Measurements from ENCODE around the gene HIPK2.

HIPK2 gene

GRCh38 chr7:139798892-139799291 is 21.1 kb upstream of the HIPK2 start:
- Histone ChIP-seq H3K79me2 (ENCODE audit: insufficient read depth, low read length) (no peaks in the 10 kb centered on the region), H3K27ac (ENCODE audit: low read length) (no peak overlapping the region), H3K9ac (ENCODE audit: low read depth, low read length) (no peak overlapping the region), H3K4me3 (ENCODE audit: low read depth in 1 of 2, low read length in 2 of 2) (no peak overlapping the region), H4K20me1 (ENCODE audit: insufficient read depth, low read length) (no peaks in the 10 kb centered on the region), H3K4me1 (ENCODE audit: insufficient read depth, low read length) (no peaks in the 10 kb centered on the region), H3K9me3 (ENCODE audit: insufficient read depth, low read length, severe bottlenecking) (peaks cover 6% of the 10 kb centered on the region), H2AFZ (ENCODE audit: low read depth, low read length) (no peak overlapping the region), H3K36me3 (ENCODE audit: insufficient read depth, low read length) (no peaks in the 10 kb centered on the region), H3K4me2 (ENCODE audit: insufficient read depth, low read length) (no peak overlapping the region), H3K27me3 (ENCODE audit: insufficient read depth, low read length, poor library complexity) (no peaks in the 10 kb centered on the region)
- TF ChIP-seq CTCF (IDR thresholded peaks at IDR 0.05; ENCODE audit: borderline replicate concordance, extremely low read depth, low read length, poor library complexity, severe bottlenecking), result no peak
- no peak for TF ChIP-seq EZH2 (IDR thresholded peaks at IDR 0.05; ENCODE audit: borderline replicate concordance, low read depth, low read length, severe bottlenecking)
- DNase-seq (no peak), ATAC-seq (ENCODE audit: insufficient read depth, low read depth) (no peak)

GRCh38 chr7:139798221-139798620 is 20.4 kb upstream of the HIPK2 start:
- Histone ChIP-seq H3K27ac (ENCODE audit: low read length) (no peak overlapping the region), H3K9me3 (ENCODE audit: insufficient read depth, low read length, severe bottlenecking) (no peaks in the 10 kb centered on the region), H2AFZ (ENCODE audit: low read depth, low read length) (no peak overlapping the region), H3K4me2 (ENCODE audit: insufficient read depth, low read length) (no peak overlapping the region), H3K9ac (ENCODE audit: low read depth, low read length) (no peak overlapping the region), H3K79me2 (ENCODE audit: insufficient read depth, low read length) (no peaks in the 10 kb centered on the region), H4K20me1 (ENCODE audit: insufficient read depth, low read length) (no peaks in the 10 kb centered on the region), H3K36me3 (ENCODE audit: insufficient read depth, low read length) (no peaks in the 10 kb centered on the region), H3K27me3 (ENCODE audit: insufficient read depth, low read length, poor library complexity) (no peaks in the 10 kb centered on the region), H3K4me3 (ENCODE audit: low read depth in 1 of 2, low read length in 2 of 2) (no peak overlapping the region), H3K4me1 (ENCODE audit: insufficient read depth, low read length) (no peaks in the 10 kb centered on the region)
- DNase-seq (no peak), ATAC-seq (ENCODE audit: insufficient read depth, low read depth) (no peak)
- TF ChIP-seq EZH2 (IDR thresholded peaks at IDR 0.05; ENCODE audit: borderline replicate concordance, low read depth, low read length, severe bottlenecking), result no peak
- TF ChIP-seq CTCF (IDR thresholded peaks at IDR 0.05; ENCODE audit: borderline replicate concordance, extremely low read depth, low read length, poor library complexity, severe bottlenecking), result no peak

- H3K4me1 ChIP-seq (ENCODE audit: insufficient read depth, low read length), result no peaks in the 10 kb centered on the region
- no peaks in the 10 kb centered on the region for H3K27me3 ChIP-seq (ENCODE audit: insufficient read depth, low read length, poor library complexity)
- no peak overlapping the region for H3K4me2 ChIP-seq (ENCODE audit: insufficient read depth, low read length)
- no peaks in the 10 kb centered on the region for H3K36me3 ChIP-seq (ENCODE audit: insufficient read depth, low read length)
- TF ChIP-seq EZH2 (IDR thresholded peaks at IDR 0.05; ENCODE audit: borderline replicate concordance, low read depth, low read length, severe bottlenecking), result no peak
- TF ChIP-seq CTCF (IDR thresholded peaks at IDR 0.05; ENCODE audit: borderline replicate concordance, extremely low read depth, low read length, poor library complexity, severe bottlenecking), result no peak
- ATAC-seq (ENCODE audit: insufficient read depth, low read depth) (no peak), DNase-seq (no peak)
- H3K9me3 ChIP-seq (ENCODE audit: insufficient read depth, low read length, severe bottlenecking), result no peaks in the 10 kb centered on the region
- no peaks in the 10 kb centered on the region for H3K79me2 ChIP-seq (ENCODE audit: insufficient read depth, low read length)
- H4K20me1 ChIP-seq (ENCODE audit: insufficient read depth, low read length), result no peaks in the 10 kb centered on the region
- H2AFZ ChIP-seq (ENCODE audit: low read depth, low read length), result no peak overlapping the region
- H3K4me3 ChIP-seq (ENCODE audit: low read depth in 1 of 2, low read length in 2 of 2), result no peak overlapping the region
- no peak overlapping the region for H3K9ac ChIP-seq (ENCODE audit: low read depth, low read length)
- H3K27ac ChIP-seq (ENCODE audit: low read length), result no peak overlapping the region
Observed at GRCh38 chr7:139797607-139798006, 19.8 kb upstream of the HIPK2 start.

- no peaks in the 10 kb centered on the region for H3K79me2 ChIP-seq (ENCODE audit: insufficient read depth, low read length)
- H3K4me2 ChIP-seq (ENCODE audit: insufficient read depth, low read length), result no peak overlapping the region
- no peak overlapping the region for H3K9ac ChIP-seq (ENCODE audit: low read depth, low read length)
- H3K36me3 ChIP-seq (ENCODE audit: insufficient read depth, low read length), result no peaks in the 10 kb centered on the region
- no peak overlapping the region for H3K4me3 ChIP-seq (ENCODE audit: low read depth in 1 of 2, low read length in 2 of 2)
- no peak overlapping the region for H2AFZ ChIP-seq (ENCODE audit: low read depth, low read length)
- no peaks in the 10 kb centered on the region for H3K9me3 ChIP-seq (ENCODE audit: insufficient read depth, low read length, severe bottlenecking)
- DNase-seq, result no peak
- ATAC-seq (ENCODE audit: insufficient read depth, low read depth), result no peak
- TF ChIP-seq CTCF (IDR thresholded peaks at IDR 0.05; ENCODE audit: borderline replicate concordance, extremely low read depth, low read length, poor library complexity, severe bottlenecking), result no peak
- TF ChIP-seq EZH2 (IDR thresholded peaks at IDR 0.05; ENCODE audit: borderline replicate concordance, low read depth, low read length, severe bottlenecking), result no peak
- H3K27ac ChIP-seq (ENCODE audit: low read length), result no peak overlapping the region
- no peaks in the 10 kb centered on the region for H4K20me1 ChIP-seq (ENCODE audit: insufficient read depth, low read length)
- peaks cover 5% of the 10 kb centered on the region for H3K27me3 ChIP-seq (ENCODE audit: insufficient read depth, low read length, poor library complexity)
- no peaks in the 10 kb centered on the region for H3K4me1 ChIP-seq (ENCODE audit: insufficient read depth, low read length)
Observed at GRCh38 chr7:139791316-139791715, 13.5 kb upstream of the HIPK2 start.

Data from DND-41 (cell line).